Measurements from ENCODE around the gene AKAP6.
"Not testable (repeated sequence)": the region's sequence is repeated elsewhere in the genome, so short reads cannot be mapped to it uniquely, and the experiment has no call there.

AKAP6 gene

GRCh38 chr14:32377046-32377646 lies 48.0 kb downstream of the AKAP6 start:
- no peak for TF ChIP-seq CTCF (IDR thresholded peaks at IDR 0.05; ENCODE audit: borderline replicate concordance, insufficient read depth, low read depth, low read length)
- no peak overlapping the region for H3K4me3 ChIP-seq (ENCODE audit: low read depth, low read length)

- H3K4me3 ChIP-seq (ENCODE audit: low read depth, low read length) = no peak overlapping the region
- TF ChIP-seq CTCF (IDR thresholded peaks at IDR 0.05; ENCODE audit: borderline replicate concordance, insufficient read depth, low read depth, low read length) = no peak
Measured at GRCh38 chr14:32378284-32378683, 49.2 kb downstream of the AKAP6 start.

DNA sequence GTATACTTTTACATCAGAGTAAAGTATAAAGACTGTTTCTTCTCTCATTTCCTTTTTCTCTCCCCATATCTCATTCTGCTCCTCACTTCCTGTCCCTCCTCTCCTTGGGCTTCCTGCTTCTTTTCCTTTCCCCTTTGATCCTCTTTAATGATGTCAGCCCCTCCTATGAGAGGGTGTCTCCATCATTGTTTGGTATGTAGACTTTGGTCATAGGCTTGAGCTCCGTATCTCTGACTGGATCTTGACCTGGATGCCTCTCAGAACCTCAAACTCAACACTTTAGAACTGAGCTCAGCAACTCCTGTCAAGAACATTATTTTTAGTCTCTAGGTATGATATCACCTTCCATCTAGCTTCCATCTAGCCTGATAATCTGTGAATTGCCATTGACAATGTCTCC lies 50.3 kb downstream of the AKAP6 start:
- no peak for TF ChIP-seq CTCF (IDR thresholded peaks at IDR 0.05; ENCODE audit: borderline replicate concordance, insufficient read depth, low read depth, low read length)
- no peak overlapping the region for H3K4me3 ChIP-seq (ENCODE audit: low read depth, low read length)

GRCh38 chr14:32381869-32382268 lies 52.8 kb downstream of the AKAP6 start:
- H3K4me3 ChIP-seq (ENCODE audit: low read depth, low read length) = no peak overlapping the region
- TF ChIP-seq CTCF (IDR thresholded peaks at IDR 0.05; ENCODE audit: borderline replicate concordance, insufficient read depth, low read depth, low read length) = no peak

- no peak; the same call in 1 of the 2 replicates for TF ChIP-seq CTCF (IDR thresholded peaks at IDR 0.05; ENCODE audit: borderline replicate concordance, insufficient read depth, low read depth, low read length)
- no peak overlapping the region for H3K4me3 ChIP-seq (ENCODE audit: low read depth, low read length)
Measured at GRCh38 chr14:32382704-32383103, 53.6 kb downstream of the AKAP6 start.

- no peak for TF ChIP-seq CTCF (IDR thresholded peaks at IDR 0.05; ENCODE audit: borderline replicate concordance, insufficient read depth, low read depth, low read length)
- H3K4me3 ChIP-seq (ENCODE audit: low read depth, low read length) = no peak overlapping the region
Measured at GRCh38 chr14:32383364-32384009, 54.4 kb downstream of the AKAP6 start.

DNA sequence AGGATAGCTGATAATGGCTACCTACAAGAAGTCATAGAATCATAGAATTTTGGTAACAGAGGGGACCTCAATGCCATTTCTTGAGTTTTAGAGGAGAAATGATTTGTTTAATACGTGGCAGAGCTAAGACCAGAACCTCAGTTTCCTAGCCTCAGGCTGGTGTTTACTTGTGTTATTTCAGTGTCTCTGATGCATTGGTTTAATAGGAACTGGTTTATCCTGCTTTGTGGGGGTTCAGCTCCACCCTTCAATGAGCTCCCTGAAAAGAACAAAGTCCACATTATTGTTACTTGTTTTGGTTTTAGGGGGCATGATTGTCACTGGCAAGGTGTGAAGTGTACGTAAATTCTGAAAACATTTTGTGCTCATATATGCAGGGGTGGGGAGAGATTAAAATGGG lies 55.4 kb downstream of the AKAP6 start:
- no peak for TF ChIP-seq CTCF (IDR thresholded peaks at IDR 0.05; ENCODE audit: borderline replicate concordance, insufficient read depth, low read depth, low read length)
- H3K4me3 ChIP-seq (ENCODE audit: low read depth, low read length) = no peak overlapping the region

- not testable (repeated sequence) for H3K4me3 ChIP-seq (ENCODE audit: low read depth, low read length)
Measured at GRCh38 chr14:32387295-32387694, 58.2 kb downstream of the AKAP6 start.

All from GM12875 (cell line).